ENCODE data around the gene ANKFN1. TPM values are rescaled to one million over a fixed set of nuclear protein-coding genes. Genes with fewer than 3 reads are reported as not detected.

ANKFN1 gene
- total RNA-seq, 1 experiment from 2014 or later: not detected

DNA sequence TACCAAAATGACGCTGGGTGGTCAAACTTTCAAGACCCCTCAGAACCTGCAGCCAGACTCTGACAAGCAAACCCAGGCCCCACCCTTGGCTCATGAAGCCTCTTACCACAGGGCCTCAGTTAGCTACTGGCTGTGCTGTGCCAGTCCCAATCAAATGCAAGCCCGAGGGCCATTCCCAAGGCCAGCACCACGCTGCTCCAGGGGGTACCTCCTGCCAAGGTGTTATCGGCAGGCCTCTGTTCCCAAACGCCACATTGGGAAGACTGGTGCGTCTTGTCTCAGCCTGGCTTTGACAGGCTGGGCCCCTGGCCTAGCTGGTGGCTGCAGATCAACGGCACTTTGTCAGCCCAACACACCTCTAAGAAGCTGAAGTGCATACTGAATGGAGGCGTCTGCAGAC is 404.4 kb downstream of the ANKFN1 start:
- CTCF ChIA-PET: no interaction called here

DNA sequence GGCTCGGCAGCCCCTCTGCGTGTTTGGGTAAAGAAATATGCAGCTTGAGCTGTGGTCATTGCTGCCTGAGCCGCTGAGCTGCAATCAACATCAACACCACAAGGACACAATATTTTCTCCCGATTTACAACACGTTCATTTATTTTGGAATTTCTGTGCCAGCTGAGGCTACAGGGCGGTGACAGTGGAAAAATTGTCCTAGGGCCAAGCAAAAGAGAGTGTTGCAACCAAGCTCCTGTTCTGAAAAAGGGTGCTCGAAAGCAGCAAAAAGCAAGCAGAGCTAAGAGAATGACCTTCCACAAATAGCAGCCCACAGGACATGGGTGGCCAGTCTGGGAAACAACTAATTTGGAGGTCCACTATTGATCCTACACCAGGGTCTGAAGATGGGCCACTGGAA is 404.8 kb downstream of the ANKFN1 start:
- ChIA-PET CTCF (no interaction called here), POLR2A (ENCODE audit: low non-redundant PET) (no interaction called here)
- H3K27ac ChIP-seq (ENCODE audit: low read depth, low read length, poor library complexity, severe bottlenecking): no peak overlapping the region
- no peaks in the 10 kb centered on the region for H3K36me3 ChIP-seq (ENCODE audit: insufficient read depth, low read length, poor library complexity, severe bottlenecking)
- no peak for TF ChIP-seq EZH2 (IDR thresholded peaks at IDR 0.05; ENCODE audit: borderline replicate concordance, low read depth, low read length, poor library complexity, severe bottlenecking)
- TF ChIP-seq, protein P1, sequence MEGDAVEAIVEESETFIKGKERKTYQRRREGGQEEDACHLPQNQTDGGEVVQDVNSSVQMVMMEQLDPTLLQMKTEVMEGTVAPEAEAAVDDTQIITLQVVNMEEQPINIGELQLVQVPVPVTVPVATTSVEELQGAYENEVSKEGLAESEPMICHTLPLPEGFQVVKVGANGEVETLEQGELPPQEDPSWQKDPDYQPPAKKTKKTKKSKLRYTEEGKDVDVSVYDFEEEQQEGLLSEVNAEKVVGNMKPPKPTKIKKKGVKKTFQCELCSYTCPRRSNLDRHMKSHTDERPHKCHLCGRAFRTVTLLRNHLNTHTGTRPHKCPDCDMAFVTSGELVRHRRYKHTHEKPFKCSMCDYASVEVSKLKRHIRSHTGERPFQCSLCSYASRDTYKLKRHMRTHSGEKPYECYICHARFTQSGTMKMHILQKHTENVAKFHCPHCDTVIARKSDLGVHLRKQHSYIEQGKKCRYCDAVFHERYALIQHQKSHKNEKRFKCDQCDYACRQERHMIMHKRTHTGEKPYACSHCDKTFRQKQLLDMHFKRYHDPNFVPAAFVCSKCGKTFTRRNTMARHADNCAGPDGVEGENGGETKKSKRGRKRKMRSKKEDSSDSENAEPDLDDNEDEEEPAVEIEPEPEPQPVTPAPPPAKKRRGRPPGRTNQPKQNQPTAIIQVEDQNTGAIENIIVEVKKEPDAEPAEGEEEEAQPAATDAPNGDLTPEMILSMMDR (conservative IDR thresholded peaks at IDR 0.05; ENCODE audit: low read depth, low read length): no peak
- intact Hi-C loops (cut with micrococcal nuclease; ENCODE audit: unreplicated experiment): no loop called here
- H3K27me3 ChIP-seq (replicated peaks; ENCODE audit: insufficient read depth, low read depth, low read length, poor library complexity): peaks cover 1% of the 10 kb centered on the region
- no peaks in the 10 kb centered on the region for H3K4me1 ChIP-seq (ENCODE audit: insufficient read depth, low read length, poor library complexity, severe bottlenecking)
- no peak overlapping the region for H3K4me3 ChIP-seq (ENCODE audit: low read depth, low read length, poor library complexity, severe bottlenecking)
- H3K9me3 ChIP-seq (ENCODE audit: low read depth, low read length, poor library complexity, severe bottlenecking): no peaks in the 10 kb centered on the region
- DNase-seq (ENCODE audit: low spot score): no peak
- BruUV-seq (replicated peaks): no TSS peak

More for the DNA sequence above, 404.4 kb downstream of the ANKFN1 start:
- Histone ChIP-seq H3K4me3 (ENCODE audit: low read depth, low read length, poor library complexity, severe bottlenecking) (no peak overlapping the region), H3K36me3 (ENCODE audit: insufficient read depth, low read length, poor library complexity, severe bottlenecking) (no peaks in the 10 kb centered on the region), H3K27ac (ENCODE audit: low read depth, low read length, poor library complexity, severe bottlenecking) (no peak overlapping the region), H3K4me1 (ENCODE audit: insufficient read depth, low read length, poor library complexity, severe bottlenecking) (no peaks in the 10 kb centered on the region), H3K27me3 (replicated peaks; ENCODE audit: insufficient read depth, low read depth, low read length, poor library complexity) (peaks cover 5% of the 10 kb centered on the region), H3K9me3 (ENCODE audit: low read depth, low read length, poor library complexity, severe bottlenecking) (no peaks in the 10 kb centered on the region)
- DNase-seq (ENCODE audit: low spot score): no peak
- TF ChIP-seq EZH2 (IDR thresholded peaks at IDR 0.05; ENCODE audit: borderline replicate concordance, low read depth, low read length, poor library complexity, severe bottlenecking): no peak
- TF ChIP-seq, protein P1 (conservative IDR thresholded peaks at IDR 0.05; ENCODE audit: low read depth, low read length): no peak
- intact Hi-C loops (cut with micrococcal nuclease; ENCODE audit: unreplicated experiment): no loop called here
- BruUV-seq (replicated peaks): no TSS peak
- POLR2A ChIA-PET (ENCODE audit: low non-redundant PET): no interaction called here

Data from A673 (cell line).